Measurements from ENCODE around the gene MANBA. TPM values are rescaled to one million over a fixed set of nuclear protein-coding genes. Genes with fewer than 3 reads are reported as not detected.

MANBA gene
- total RNA-seq, 1 experiment from 2014 or later, result 4.0 TPM

DNA sequence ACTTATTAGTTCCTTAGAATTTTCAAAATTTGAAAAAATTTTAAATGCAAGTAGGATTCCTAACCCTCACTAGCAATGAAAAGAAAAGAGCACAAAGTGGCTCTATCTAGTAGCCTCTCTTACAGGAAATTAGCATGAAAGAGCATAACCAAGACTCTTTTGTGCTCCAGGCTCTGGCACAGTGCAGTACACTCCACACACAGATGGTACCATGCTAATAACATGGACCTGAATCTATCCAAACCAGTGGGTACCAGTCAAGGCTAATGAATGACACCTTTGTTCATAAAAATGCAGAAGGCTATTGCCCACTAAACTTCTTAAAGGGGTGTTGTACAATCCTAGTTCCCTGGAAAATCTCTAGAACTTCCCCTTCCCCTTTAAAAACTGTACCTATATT is 119.0 kb downstream of the MANBA start:
- intact Hi-C loops (cut with micrococcal nuclease; ENCODE audit: unreplicated experiment), result no loop called here
- no peak overlapping the region for H3K27ac ChIP-seq (ENCODE audit: low read depth, low read length, poor library complexity, severe bottlenecking)
- H3K27me3 ChIP-seq (replicated peaks; ENCODE audit: insufficient read depth, low read depth, low read length, poor library complexity), result no peaks in the 10 kb centered on the region
- H3K4me3 ChIP-seq (ENCODE audit: low read depth, low read length, poor library complexity, severe bottlenecking), result no peak overlapping the region
- ChIA-PET POLR2A (ENCODE audit: low non-redundant PET) (no interaction called here), CTCF (no interaction called here)
- H3K4me1 ChIP-seq (ENCODE audit: insufficient read depth, low read length, poor library complexity, severe bottlenecking), result no peaks in the 10 kb centered on the region
- no peak for TF ChIP-seq EZH2 (IDR thresholded peaks at IDR 0.05; ENCODE audit: borderline replicate concordance, low read depth, low read length, poor library complexity, severe bottlenecking)
- TF ChIP-seq, protein P1, sequence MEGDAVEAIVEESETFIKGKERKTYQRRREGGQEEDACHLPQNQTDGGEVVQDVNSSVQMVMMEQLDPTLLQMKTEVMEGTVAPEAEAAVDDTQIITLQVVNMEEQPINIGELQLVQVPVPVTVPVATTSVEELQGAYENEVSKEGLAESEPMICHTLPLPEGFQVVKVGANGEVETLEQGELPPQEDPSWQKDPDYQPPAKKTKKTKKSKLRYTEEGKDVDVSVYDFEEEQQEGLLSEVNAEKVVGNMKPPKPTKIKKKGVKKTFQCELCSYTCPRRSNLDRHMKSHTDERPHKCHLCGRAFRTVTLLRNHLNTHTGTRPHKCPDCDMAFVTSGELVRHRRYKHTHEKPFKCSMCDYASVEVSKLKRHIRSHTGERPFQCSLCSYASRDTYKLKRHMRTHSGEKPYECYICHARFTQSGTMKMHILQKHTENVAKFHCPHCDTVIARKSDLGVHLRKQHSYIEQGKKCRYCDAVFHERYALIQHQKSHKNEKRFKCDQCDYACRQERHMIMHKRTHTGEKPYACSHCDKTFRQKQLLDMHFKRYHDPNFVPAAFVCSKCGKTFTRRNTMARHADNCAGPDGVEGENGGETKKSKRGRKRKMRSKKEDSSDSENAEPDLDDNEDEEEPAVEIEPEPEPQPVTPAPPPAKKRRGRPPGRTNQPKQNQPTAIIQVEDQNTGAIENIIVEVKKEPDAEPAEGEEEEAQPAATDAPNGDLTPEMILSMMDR (conservative IDR thresholded peaks at IDR 0.05; ENCODE audit: low read depth, low read length), result no peak
- BruUV-seq (replicated peaks), result no TSS peak
- no peaks in the 10 kb centered on the region for H3K9me3 ChIP-seq (ENCODE audit: low read depth, low read length, poor library complexity, severe bottlenecking)
- no peaks in the 10 kb centered on the region for H3K36me3 ChIP-seq (ENCODE audit: insufficient read depth, low read length, poor library complexity, severe bottlenecking)
- DNase-seq (ENCODE audit: low spot score), result no peak

DNA sequence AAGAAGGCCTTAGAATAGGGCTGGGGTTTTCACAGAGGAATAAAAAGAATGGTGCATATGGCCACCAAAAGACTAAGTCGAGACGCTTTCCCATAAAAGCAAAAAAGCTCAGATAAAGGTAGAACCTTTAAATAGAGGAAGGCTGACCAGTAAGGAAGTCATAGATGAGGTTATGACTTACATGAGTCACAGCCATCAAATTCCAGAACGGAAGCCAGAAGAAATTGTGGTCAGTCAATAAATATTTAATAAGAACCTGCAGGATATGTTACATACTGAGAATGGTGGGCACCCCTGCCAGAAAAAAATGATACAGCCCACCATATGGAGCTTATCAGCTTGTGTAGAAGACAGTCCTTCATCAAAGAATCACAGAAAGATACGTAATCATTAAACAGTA is 120.1 kb downstream of the MANBA start:
- Histone ChIP-seq H3K4me1 (ENCODE audit: insufficient read depth, low read length, poor library complexity, severe bottlenecking) (no peaks in the 10 kb centered on the region), H3K4me3 (ENCODE audit: low read depth, low read length, poor library complexity, severe bottlenecking) (no peak overlapping the region), H3K27ac (ENCODE audit: low read depth, low read length, poor library complexity, severe bottlenecking) (no peak overlapping the region), H3K27me3 (replicated peaks; ENCODE audit: insufficient read depth, low read depth, low read length, poor library complexity) (no peaks in the 10 kb centered on the region), H3K36me3 (ENCODE audit: insufficient read depth, low read length, poor library complexity, severe bottlenecking) (no peaks in the 10 kb centered on the region), H3K9me3 (ENCODE audit: low read depth, low read length, poor library complexity, severe bottlenecking) (no peaks in the 10 kb centered on the region)
- intact Hi-C loops (cut with micrococcal nuclease; ENCODE audit: unreplicated experiment), result no loop called here
- DNase-seq (ENCODE audit: low spot score), result no peak
- no TSS peak for BruUV-seq (replicated peaks)
- POLR2A ChIA-PET (ENCODE audit: low non-redundant PET), result no interaction called here
- CTCF ChIA-PET, result no interaction called here
- TF ChIP-seq EZH2 (IDR thresholded peaks at IDR 0.05; ENCODE audit: borderline replicate concordance, low read depth, low read length, poor library complexity, severe bottlenecking), result no peak
- TF ChIP-seq, protein P1 (conservative IDR thresholded peaks at IDR 0.05; ENCODE audit: low read depth, low read length), result no peak

DNA sequence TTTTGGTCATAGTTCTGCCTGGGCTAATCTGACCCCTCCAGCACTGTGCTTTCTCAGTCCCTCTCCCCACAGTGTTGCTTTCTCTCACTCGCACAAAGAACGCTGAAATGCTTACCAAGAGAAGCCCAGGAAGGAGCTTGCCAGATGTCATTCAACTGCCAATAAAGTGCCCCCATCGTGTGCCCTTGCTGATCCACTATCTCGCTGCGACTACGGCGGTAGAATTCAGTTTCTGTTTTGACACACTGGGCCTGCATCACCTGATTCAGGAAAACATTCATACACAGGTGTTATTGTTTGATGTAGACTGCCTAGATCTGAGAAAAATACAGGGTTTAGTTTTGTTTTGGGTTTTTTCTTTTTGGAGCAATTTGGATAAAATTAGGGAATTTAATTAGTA is 121.2 kb downstream of the MANBA start:
- no peak overlapping the region for H3K27ac ChIP-seq (ENCODE audit: low read depth, low read length, poor library complexity, severe bottlenecking)
- ChIA-PET POLR2A (ENCODE audit: low non-redundant PET) (no interaction called here), CTCF (no interaction called here)
- H3K9me3 ChIP-seq (ENCODE audit: low read depth, low read length, poor library complexity, severe bottlenecking), result no peaks in the 10 kb centered on the region
- intact Hi-C loops (cut with micrococcal nuclease; ENCODE audit: unreplicated experiment), result no loop called here
- H3K4me3 ChIP-seq (ENCODE audit: low read depth, low read length, poor library complexity, severe bottlenecking), result no peak overlapping the region
- TF ChIP-seq EZH2 (IDR thresholded peaks at IDR 0.05; ENCODE audit: borderline replicate concordance, low read depth, low read length, poor library complexity, severe bottlenecking), result no peak
- TF ChIP-seq, protein P1 (conservative IDR thresholded peaks at IDR 0.05; ENCODE audit: low read depth, low read length), result no peak
- no TSS peak for BruUV-seq (replicated peaks)
- H3K4me1 ChIP-seq (ENCODE audit: insufficient read depth, low read length, poor library complexity, severe bottlenecking), result no peaks in the 10 kb centered on the region
- H3K27me3 ChIP-seq (replicated peaks; ENCODE audit: insufficient read depth, low read depth, low read length, poor library complexity), result no peaks in the 10 kb centered on the region
- no peak for DNase-seq (ENCODE audit: low spot score)
- H3K36me3 ChIP-seq (ENCODE audit: insufficient read depth, low read length, poor library complexity, severe bottlenecking), result no peaks in the 10 kb centered on the region
